DND-41 (cell line): Measurements from ENCODE around the gene ZBED6.

ENCODE experiments used
- CTCF ChIP-seq: IDR thresholded peaks from 2 replicates; pipeline ENCODE4 v1.5.1; 2012; ENCODE audit warnings: borderline replicate concordance, low read length, moderate library complexity, mild to moderate bottlenecking; ENCODE audit not compliant: poor library complexity, severe bottlenecking; ENCODE audit errors: extremely low read depth
- EZH2 ChIP-seq: IDR thresholded peaks from 3 replicates; pipeline ENCODE4 v1.6.1; 2012; ENCODE audit warnings: borderline replicate concordance, low read depth, mild to moderate bottlenecking, moderate library complexity, low read length, inconsistent platforms; ENCODE audit not compliant: severe bottlenecking

GRCh38 chr1:203797948-203798655 lies 2.7 kb downstream of the ZBED6 start:
- TF ChIP-seq CTCF: no peak
- TF ChIP-seq EZH2: no peak
